Measurements from ENCODE around the gene WDR13.
A peak's percentile ranks its signal among the peaks of the same experiment; 100 is the strongest.

DNA sequence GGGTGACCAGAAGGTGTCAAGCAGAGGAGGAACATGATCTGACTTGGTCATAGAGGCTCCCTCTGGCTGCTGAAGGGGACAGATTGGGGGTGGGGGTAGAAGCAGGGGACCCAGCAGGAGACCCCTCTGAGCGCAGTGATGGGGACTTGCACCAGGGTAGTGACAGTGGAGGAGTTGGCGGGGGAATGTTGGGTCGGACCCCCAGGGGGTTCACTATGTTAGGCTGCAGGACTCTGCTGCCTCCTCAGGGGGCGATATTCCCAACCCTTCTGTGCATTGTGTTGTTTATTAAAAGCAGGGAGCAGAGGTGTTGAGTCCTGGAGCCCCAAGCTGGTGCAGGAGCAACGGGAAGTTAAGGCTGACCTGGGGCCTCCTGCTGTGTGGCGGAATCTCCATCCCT is 8.8 kb downstream of the WDR13 start:
- TF ChIP-seq, protein P1, sequence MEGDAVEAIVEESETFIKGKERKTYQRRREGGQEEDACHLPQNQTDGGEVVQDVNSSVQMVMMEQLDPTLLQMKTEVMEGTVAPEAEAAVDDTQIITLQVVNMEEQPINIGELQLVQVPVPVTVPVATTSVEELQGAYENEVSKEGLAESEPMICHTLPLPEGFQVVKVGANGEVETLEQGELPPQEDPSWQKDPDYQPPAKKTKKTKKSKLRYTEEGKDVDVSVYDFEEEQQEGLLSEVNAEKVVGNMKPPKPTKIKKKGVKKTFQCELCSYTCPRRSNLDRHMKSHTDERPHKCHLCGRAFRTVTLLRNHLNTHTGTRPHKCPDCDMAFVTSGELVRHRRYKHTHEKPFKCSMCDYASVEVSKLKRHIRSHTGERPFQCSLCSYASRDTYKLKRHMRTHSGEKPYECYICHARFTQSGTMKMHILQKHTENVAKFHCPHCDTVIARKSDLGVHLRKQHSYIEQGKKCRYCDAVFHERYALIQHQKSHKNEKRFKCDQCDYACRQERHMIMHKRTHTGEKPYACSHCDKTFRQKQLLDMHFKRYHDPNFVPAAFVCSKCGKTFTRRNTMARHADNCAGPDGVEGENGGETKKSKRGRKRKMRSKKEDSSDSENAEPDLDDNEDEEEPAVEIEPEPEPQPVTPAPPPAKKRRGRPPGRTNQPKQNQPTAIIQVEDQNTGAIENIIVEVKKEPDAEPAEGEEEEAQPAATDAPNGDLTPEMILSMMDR (conservative IDR thresholded peaks at IDR 0.05; ENCODE audit: low read depth, low read length) = peak; percentile 36; the same call in 1 of the 2 replicates
- TF ChIP-seq EZH2 (IDR thresholded peaks at IDR 0.05; ENCODE audit: borderline replicate concordance, low read depth, low read length, poor library complexity, severe bottlenecking) = no peak
